ENCODE measurements around the gene ZNHIT2. TPM values are rescaled to one million over a fixed set of nuclear protein-coding genes. Genes with fewer than 3 reads are reported as not detected.
A peak's percentile ranks its signal among the peaks of the same experiment; 100 is the strongest.

Gene ZNHIT2
- total RNA-seq, 1 donor from 2014 or later, result 1.5 TPM

- H3K27me3 ChIP-seq, result no peaks in the 10 kb centered on the region
- no peaks in the 10 kb centered on the region for H3K36me3 ChIP-seq
- H3K4me2 ChIP-seq, result peak within 1 kb of the TSS; percentile 74
- H3K27ac ChIP-seq, result peak within 1 kb of the TSS; percentile 53
- TF ChIP-seq EZH2phosphoT487 (IDR thresholded peaks at IDR 0.05) (no peak), EZH2 (IDR thresholded peaks at IDR 0.05) (no peak), CTCF (IDR thresholded peaks at IDR 0.05) (no peak)
- no peaks in the 10 kb centered on the region for H3K27me3 Mint-ChIP-seq (ENCODE audit: insufficient read depth, low read depth)
- H4K20me1 ChIP-seq (ENCODE audit: low read depth), result peaks cover 13% of the 10 kb centered on the region
- H3K79me2 ChIP-seq (ENCODE audit: low read depth), result peaks cover 14% of the 10 kb centered on the region
- H3K4me1 Mint-ChIP-seq, result peaks cover 7% of the 10 kb centered on the region
- peak within 1 kb of the TSS; percentile 75 for H3K9ac ChIP-seq
- H3K4me3 ChIP-seq, result peak within 1 kb of the TSS; percentile 92
- H2AFZ ChIP-seq (replicated peaks), result peak within 1 kb of the TSS; percentile 99
- H3K4me1 ChIP-seq, result peaks cover 7% of the 10 kb centered on the region
- no peaks in the 10 kb centered on the region for H3K9me3 Mint-ChIP-seq
- DNase-seq (ENCODE audit: low spot score), result peak; percentile 96
- peaks cover 4% of the 10 kb centered on the region for H3K36me3 Mint-ChIP-seq
- H3K27ac Mint-ChIP-seq, result peak within 1 kb of the TSS; percentile 100
- H3K9me3 ChIP-seq (ENCODE audit: low read depth), result no peaks in the 10 kb centered on the region
- H3F3A ChIP-seq (ENCODE audit: low read depth), result peaks cover 13% of the 10 kb centered on the region
- peak within 1 kb of the TSS; percentile 95 for H3K4me3 Mint-ChIP-seq
Observed at GRCh38 chr11:65095974-65096806, 21.3 kb downstream of the ZNHIT2 start, which contains the start of gene VPS51. Gene VPS51 (plus strand): TSS chr11:65096214. CDS start chr11:65096251, 37 bp downstream.

- TF ChIP-seq CTCF (IDR thresholded peaks at IDR 0.05) (no peak), EZH2phosphoT487 (IDR thresholded peaks at IDR 0.05) (no peak), EZH2 (IDR thresholded peaks at IDR 0.05) (no peak)
- Histone ChIP-seq H3K36me3 (no peaks in the 10 kb centered on the region), H3K27me3 (no peaks in the 10 kb centered on the region), H3K4me1 (peaks cover 7% of the 10 kb centered on the region), H4K20me1 (ENCODE audit: low read depth) (peaks cover 13% of the 10 kb centered on the region), H3K79me2 (ENCODE audit: low read depth) (peaks cover 14% of the 10 kb centered on the region), H3K4me3 (peak overlapping the region; percentile 92), H3F3A (ENCODE audit: low read depth) (peaks cover 7% of the 10 kb centered on the region), H3K4me2 (no peak overlapping the region), H3K27ac (no peak overlapping the region), H3K9me3 (ENCODE audit: low read depth) (no peaks in the 10 kb centered on the region), H3K9ac (no peak overlapping the region), H2AFZ (replicated peaks) (peak overlapping the region; percentile 99)
- Mint-ChIP-seq H3K27me3 (ENCODE audit: insufficient read depth, low read depth) (no peaks in the 10 kb centered on the region), H3K36me3 (peaks cover 4% of the 10 kb centered on the region), H3K9me3 (no peaks in the 10 kb centered on the region), H3K27ac (peak overlapping the region; percentile 100), H3K4me3 (peak overlapping the region; percentile 95), H3K4me1 (peaks cover 7% of the 10 kb centered on the region)
- DNase-seq (ENCODE audit: low spot score), result no peak
Observed at GRCh38 chr11:65095427-65095826, 22.1 kb downstream of the ZNHIT2 start.

GRCh38 chr11:65090628-65091027, 26.9 kb downstream of the ZNHIT2 start:
- Histone ChIP-seq H3K9ac (no peak overlapping the region), H4K20me1 (ENCODE audit: low read depth) (no peaks in the 10 kb centered on the region), H2AFZ (replicated peaks) (no peak overlapping the region), H3K36me3 (no peaks in the 10 kb centered on the region), H3K9me3 (ENCODE audit: low read depth) (no peaks in the 10 kb centered on the region), H3F3A (ENCODE audit: low read depth) (no peaks in the 10 kb centered on the region), H3K27ac (no peak overlapping the region), H3K4me1 (no peaks in the 10 kb centered on the region), H3K4me2 (no peak overlapping the region), H3K4me3 (no peak overlapping the region), H3K27me3 (no peaks in the 10 kb centered on the region), H3K79me2 (ENCODE audit: low read depth) (no peaks in the 10 kb centered on the region)
- DNase-seq (ENCODE audit: low spot score), result no peak
- H3K36me3 Mint-ChIP-seq, result peaks cover 3% of the 10 kb centered on the region
- no peaks in the 10 kb centered on the region for H3K9me3 Mint-ChIP-seq
- no peak overlapping the region for H3K27ac Mint-ChIP-seq
- H3K27me3 Mint-ChIP-seq (ENCODE audit: insufficient read depth, low read depth), result peaks cover 8% of the 10 kb centered on the region
- no peak overlapping the region for H3K4me3 Mint-ChIP-seq
- TF ChIP-seq CTCF (IDR thresholded peaks at IDR 0.05) (no peak), EZH2 (IDR thresholded peaks at IDR 0.05) (no peak), EZH2phosphoT487 (IDR thresholded peaks at IDR 0.05) (no peak)
- H3K4me1 Mint-ChIP-seq, result peaks cover 7% of the 10 kb centered on the region
